Measurements from ENCODE around the gene INO80C.

- TF ChIP-seq MLX (CRISPR knock-in tag; IDR thresholded peaks at IDR 0.05): no peak
- TF ChIP-seq CTCF (IDR thresholded peaks at IDR 0.05): no peak
- no peak for TF ChIP-seq TCF7 (CRISPR knock-in tag; IDR thresholded peaks at IDR 0.05; ENCODE audit: low read depth)
- no peak for TF ChIP-seq ATF3 (CRISPR knock-in tag; conservative IDR thresholded peaks at IDR 0.05)
- TF ChIP-seq JUN (CRISPR knock-in tag; IDR thresholded peaks at IDR 0.05): no peak
- TF ChIP-seq E2F4 (CRISPR knock-in tag; IDR thresholded peaks at IDR 0.05; ENCODE audit: borderline replicate concordance, low read depth): no peak
- no peak for TF ChIP-seq ARID4B (CRISPR knock-in tag; IDR thresholded peaks at IDR 0.05; ENCODE audit: borderline replicate concordance)
- no peak for TF ChIP-seq FOXK1 (CRISPR knock-in tag; IDR thresholded peaks at IDR 0.05)
- no peak for TF ChIP-seq FOXJ3 (CRISPR knock-in tag; IDR thresholded peaks at IDR 0.05; ENCODE audit: borderline replicate concordance)
- TF ChIP-seq ATF2 (CRISPR knock-in tag; IDR thresholded peaks at IDR 0.05; ENCODE audit: borderline replicate concordance, low read depth): no peak
Measured at GRCh38 chr18:35514752-35515459, 17.1 kb upstream of the INO80C start.

Data from WTC11 (cell line).